Activated CD4-positive, alpha-beta T cell treated with anti-CD3 and anti-CD28 coated beads for 36 hours (primary cell): ENCODE results near the gene POLN. TPM values are rescaled to one million over a fixed set of nuclear protein-coding genes. Genes with fewer than 3 reads are reported as not detected.

Experiments
- ATAC-seq: fragments of 200-7000 bp; cut with Tn5 transposase; one replicate; pipeline ENCODE4 v1.10.0; 2021; ENCODE audit warnings: mild to moderate bottlenecking, moderate library complexity
- CTCF ChIA-PET: fragments of 350-600 bp; sonication (Branson Sonifier 250); formaldehyde crosslinking; loops from one replicate; lab custom pipeline; 2021; ENCODE audit warnings: antibody characterized with exemption; lab: Charles Lee
- POLR2A ChIA-PET: fragments of 350-600 bp; sonication (Branson Sonifier 250); formaldehyde crosslinking; loops from one replicate; lab custom pipeline; 2021; ENCODE audit warnings: antibody characterized with exemption, inconsistent platforms; lab: Charles Lee
- DNase-seq: peaks from one replicate; pipeline ENCODE4 v3.0.0-alpha.2; 2020
- H3K27ac Mint-ChIP-seq: one replicate; pipeline ENCODE4 v1.8.0; 2021; ENCODE audit warnings: mixed read lengths
- H3K27me3 Mint-ChIP-seq: one replicate; pipeline ENCODE4 v1.8.0; 2021; ENCODE audit warnings: mixed read lengths
- H3K36me3 Mint-ChIP-seq: one replicate; pipeline ENCODE4 v1.8.0; 2021; ENCODE audit warnings: low read depth, mixed read lengths
- H3K4me1 Mint-ChIP-seq: one replicate; pipeline ENCODE4 v1.8.0; 2021; ENCODE audit warnings: mixed read lengths
- H3K4me3 Mint-ChIP-seq: one replicate; pipeline ENCODE4 v1.8.0; 2021; ENCODE audit warnings: mild to moderate bottlenecking, moderate library complexity, mixed read lengths
- H3K9me3 Mint-ChIP-seq: one replicate; pipeline ENCODE4 v1.8.0; 2021; ENCODE audit warnings: low read depth, mixed read lengths
- intact Hi-C, 2 experiments: fragments of 100-400 bp; cut with DNase I in 1 of 2; cut with micrococcal nuclease in 1 of 2; formaldehyde crosslinking; loops; one replicate each; pipeline versions ENCODE4 v1.14.2 to v1.15.1; 2022 to 2024; cut with DNase I, micrococcal nuclease
- total RNA-seq, 2 experiments: library from RNA; stranded (reverse); gene quantifications; one replicate each; pipeline ENCODE4 v1.2.3, GENCODE V29; 2021

The POLN gene
- total RNA-seq, 2 experiments from 2014 or later: 2.3 to 3.2 TPM

- ChIA-PET CTCF (no interaction called here), POLR2A (no interaction called here)
- H3K9me3 Mint-ChIP-seq: no peaks in the 10 kb centered on the region
- no peak overlapping the region for H3K27ac Mint-ChIP-seq
- no peaks in the 10 kb centered on the region for H3K36me3 Mint-ChIP-seq
- no peaks in the 10 kb centered on the region for H3K27me3 Mint-ChIP-seq
- no peak for DNase-seq
- H3K4me3 Mint-ChIP-seq: no peak overlapping the region
- H3K4me1 Mint-ChIP-seq: no peaks in the 10 kb centered on the region
- intact Hi-C loops: no loop called here
- no peak for ATAC-seq
These were observed 166.5 kb downstream of the POLN start for GRCh38 chr4:2075171-2075986.

GRCh38 chr4:2074588-2074987 lies 167.3 kb downstream of the POLN start:
- POLR2A ChIA-PET: no interaction called here
- H3K27ac Mint-ChIP-seq: no peak overlapping the region
- H3K4me1 Mint-ChIP-seq: no peaks in the 10 kb centered on the region
- H3K36me3 Mint-ChIP-seq: no peaks in the 10 kb centered on the region
- intact Hi-C loops: no loop called here
- H3K4me3 Mint-ChIP-seq: no peak overlapping the region
- ATAC-seq (no peak), DNase-seq (no peak)
- H3K27me3 Mint-ChIP-seq: no peaks in the 10 kb centered on the region
- CTCF ChIA-PET: no interaction called here
- H3K9me3 Mint-ChIP-seq: no peaks in the 10 kb centered on the region

- no peak overlapping the region for H3K4me3 Mint-ChIP-seq
- ChIA-PET POLR2A (no interaction called here), CTCF (no interaction called here)
- DNase-seq: no peak
- no peak for ATAC-seq
- H3K9me3 Mint-ChIP-seq: no peaks in the 10 kb centered on the region
- no peaks in the 10 kb centered on the region for H3K36me3 Mint-ChIP-seq
- H3K4me1 Mint-ChIP-seq: no peaks in the 10 kb centered on the region
- intact Hi-C loops: no loop called here
- H3K27ac Mint-ChIP-seq: no peak overlapping the region
- H3K27me3 Mint-ChIP-seq: no peaks in the 10 kb centered on the region
These were observed 168.0 kb downstream of the POLN start for GRCh38 chr4:2073808-2074481.

GRCh38 chr4:2072971-2073807 lies 168.7 kb downstream of the POLN start:
- H3K4me3 Mint-ChIP-seq: no peak overlapping the region
- POLR2A ChIA-PET: no interaction called here
- no peak for ATAC-seq
- H3K4me1 Mint-ChIP-seq: no peaks in the 10 kb centered on the region
- H3K36me3 Mint-ChIP-seq: no peaks in the 10 kb centered on the region
- CTCF ChIA-PET: interaction anchor here (0.7 kb wide), 1 partner anchor 9 kb away, joined by 3 read pairs; no protein-coding TSS in a partner anchor
- DNase-seq: no peak
- H3K27me3 Mint-ChIP-seq: no peaks in the 10 kb centered on the region
- intact Hi-C loops: no loop called here
- H3K9me3 Mint-ChIP-seq: no peaks in the 10 kb centered on the region
- H3K27ac Mint-ChIP-seq: no peak overlapping the region

GRCh38 chr4:2071912-2072867 lies 169.7 kb downstream of the POLN start:
- DNase-seq: no peak
- intact Hi-C loops: no loop called here
- no peak for ATAC-seq
- CTCF ChIA-PET: interaction anchor here (0.7 kb wide), 1 partner anchor 10 kb away, joined by 3 read pairs; no protein-coding TSS in a partner anchor
- POLR2A ChIA-PET: no interaction called here
- Mint-ChIP-seq H3K27me3 (no peaks in the 10 kb centered on the region), H3K4me1 (no peaks in the 10 kb centered on the region), H3K4me3 (no peak overlapping the region), H3K9me3 (no peaks in the 10 kb centered on the region), H3K27ac (no peak overlapping the region), H3K36me3 (no peaks in the 10 kb centered on the region)

- no peaks in the 10 kb centered on the region for H3K27me3 Mint-ChIP-seq
- ATAC-seq (no peak), DNase-seq (no peak)
- H3K4me1 Mint-ChIP-seq: no peaks in the 10 kb centered on the region
- CTCF ChIA-PET: no interaction called here
- no peaks in the 10 kb centered on the region for H3K9me3 Mint-ChIP-seq
- POLR2A ChIA-PET: no interaction called here
- intact Hi-C loops: no loop called here
- H3K27ac Mint-ChIP-seq: no peak overlapping the region
- no peak overlapping the region for H3K4me3 Mint-ChIP-seq
- H3K36me3 Mint-ChIP-seq: no peaks in the 10 kb centered on the region
These were observed 170.5 kb downstream of the POLN start for GRCh38 chr4:2071252-2071911.

GRCh38 chr4:2070421-2071251 lies 171.3 kb downstream of the POLN start:
- Mint-ChIP-seq H3K9me3 (no peaks in the 10 kb centered on the region), H3K4me3 (no peak overlapping the region), H3K27me3 (no peaks in the 10 kb centered on the region), H3K36me3 (no peaks in the 10 kb centered on the region), H3K27ac (no peak overlapping the region), H3K4me1 (no peaks in the 10 kb centered on the region)
- CTCF ChIA-PET: no interaction called here
- POLR2A ChIA-PET: no interaction called here
- no peak for ATAC-seq
- intact Hi-C loops: no loop called here
- DNase-seq: no peak

GRCh38 chr4:2069986-2070385 lies 171.9 kb downstream of the POLN start:
- Mint-ChIP-seq H3K4me1 (no peaks in the 10 kb centered on the region), H3K4me3 (no peak overlapping the region)

GRCh38 chr4:2069161-2069971 lies 172.6 kb downstream of the POLN start:
- Mint-ChIP-seq H3K27ac (no peak overlapping the region), H3K4me1 (no peaks in the 10 kb centered on the region), H3K9me3 (no peaks in the 10 kb centered on the region), H3K36me3 (no peaks in the 10 kb centered on the region), H3K4me3 (no peak overlapping the region), H3K27me3 (no peaks in the 10 kb centered on the region)
- CTCF ChIA-PET: interaction anchor here (1.1 kb wide), 1 partner anchor 170 kb away, joined by 3 read pairs; no protein-coding TSS in a partner anchor
- intact Hi-C loops: no loop called here
- DNase-seq (no peak), ATAC-seq (no peak)
- POLR2A ChIA-PET: no interaction called here

More at GRCh38 chr4:2069986-2070385, 171.9 kb downstream of the POLN start:
- no peak for DNase-seq
- Mint-ChIP-seq H3K36me3 (no peaks in the 10 kb centered on the region), H3K9me3 (no peaks in the 10 kb centered on the region), H3K27ac (no peak overlapping the region), H3K27me3 (no peaks in the 10 kb centered on the region)
- intact Hi-C loops: no loop called here
- no peak for ATAC-seq
- POLR2A ChIA-PET: no interaction called here
- CTCF ChIA-PET: no interaction called here
